GM12878 (cell line): Measurements from ENCODE around the gene SOX30. TPM values are rescaled to one million over a fixed set of nuclear protein-coding genes. Genes with fewer than 3 reads are reported as not detected.

Source experiments
- ATAC-seq: fragments of 200-7000 bp; cut with Tn5 transposase; 3 replicates; pipeline ENCODE4 v1.9.1; 2020; ENCODE audit warnings: mild to moderate bottlenecking, moderate library complexity
- BruUV-seq: library from RNA; stranded (reverse); fragments of 400-500 nt; replicated peaks from 2 replicates; lab custom pipeline; 2021; lab: Mats Ljungman, UMichigan
- CTCF ChIA-PET: fragments of 300-600 bp; sonication (Branson Sonifier 250); formaldehyde crosslinking; extraction: SDS; loops from one replicate; lab custom pipeline; 2021; ENCODE audit warnings: inconsistent platforms; lab: Yijun Ruan, JAX
- POLR2A ChIA-PET: fragments of 350-600 bp; formaldehyde crosslinking; extraction: SDS; loops from one replicate; lab custom pipeline; 2021; ENCODE audit warnings: inconsistent platforms; lab: Charles Lee
- RAD21 ChIA-PET: fragments of 300-600 bp; sonication (Branson Sonifier 250); formaldehyde crosslinking; loops from one replicate; lab custom pipeline; 2023; ENCODE audit warnings: antibody characterized with exemption; ENCODE audit not compliant: unreplicated experiment; lab: Charles Lee
- SMC1A ChIA-PET: fragments of 300-600 bp; sonication (Branson Sonifier 250); formaldehyde crosslinking; loops from one replicate; lab custom pipeline; 2023; ENCODE audit not compliant: unreplicated experiment, uncharacterized antibody; lab: Charles Lee
- DNase-seq: peaks from one replicate; pipeline ENCODE4 v3.0.0-alpha.2; 2011; ENCODE audit warnings: low read depth, low spot score
- FAIRE-seq: peaks from 3 replicates; lab custom pipeline; 2011; peaks lifted over from hg19 to GRCh38; lab: Jason Lieb, UNC
- H2AFZ ChIP-seq: 2 replicates; pipeline ENCODE4 v1.6.0; 2011; ENCODE audit warnings: low read depth, low read length, control low read depth; ENCODE audit not compliant: control insufficient read depth
- H3K27ac ChIP-seq: 2 replicates; pipeline ENCODE4 v1.5.1; 2011; ENCODE audit warnings: control low read depth; ENCODE audit not compliant: control insufficient read depth, insufficient read depth
- H3K27me3 ChIP-seq, 2 experiments: replicated peaks in 1 of 2; 2 replicates each; pipeline versions ENCODE4 v1.6.0 to v1.6.1; 2011; ENCODE audit warnings: low read length in 1 of 2; ENCODE audit not compliant: control insufficient read depth in 2 of 2, insufficient read depth in 2 of 2
- H3K36me3 ChIP-seq, 2 experiments: 2 replicates each; pipeline ENCODE4 v1.5.1; 2011; ENCODE audit warnings: low read length in 1 of 2; ENCODE audit not compliant: control insufficient read depth in 2 of 2, insufficient read depth in 2 of 2
- H3K4me1 ChIP-seq: 2 replicates; pipeline ENCODE4 v1.6.1; 2011; ENCODE audit warnings: mild to moderate bottlenecking, low read length, moderate library complexity, mixed read lengths; ENCODE audit not compliant: control insufficient read depth, insufficient read depth
- H3K4me2 ChIP-seq: 2 replicates; pipeline ENCODE4 v1.6.0; 2011; ENCODE audit warnings: control low read depth; ENCODE audit not compliant: control insufficient read depth, insufficient read depth
- H3K4me3 ChIP-seq: fragments of 200-600 bp; sonication (generic); 2 replicates; pipeline ENCODE4 v1.5.1; 2016
- H3K79me2 ChIP-seq: 2 replicates; pipeline ENCODE4 v1.6.0; 2011; ENCODE audit warnings: low read length; ENCODE audit not compliant: control insufficient read depth, insufficient read depth
- H3K9ac ChIP-seq: 2 replicates; pipeline ENCODE4 v1.8.0; 2011; ENCODE audit warnings: low read length, control low read depth, mixed read lengths; ENCODE audit not compliant: control insufficient read depth, insufficient read depth
- H3K9me3 ChIP-seq: replicated peaks from 3 replicates; pipeline ENCODE4 v1.5.1; 2011; ENCODE audit warnings: mild to moderate bottlenecking, low read length; ENCODE audit not compliant: control insufficient read depth, insufficient read depth
- H4K20me1 ChIP-seq: 2 replicates; pipeline ENCODE4 v1.6.0; 2011; ENCODE audit not compliant: control insufficient read depth, insufficient read depth
- CHD4 ChIP-seq: fragments of 200-600 bp; sonication (generic); IDR thresholded peaks from 2 replicates; pipeline ENCODE4 v1.6.1; 2016; ENCODE audit warnings: mild to moderate bottlenecking
- ESRRA ChIP-seq: IDR thresholded peaks from 2 replicates; pipeline ENCODE4 v1.6.1; 2012; ENCODE audit warnings: mild to moderate bottlenecking, low read length, improper control_type of control experiment
- IKZF1 ChIP-seq: fragments of 450-650 bp; conservative IDR thresholded peaks from 2 replicates; pipeline ENCODE4 v1.6.1; 2017; ENCODE audit warnings: antibody characterized with exemption, mild to moderate bottlenecking
- IRF3 ChIP-seq: fragments of 450-650 bp; IDR thresholded peaks from 2 replicates; pipeline ENCODE4 v1.6.1; 2014; ENCODE audit warnings: mild to moderate bottlenecking
- RELB ChIP-seq: fragments of 450-650 bp; IDR thresholded peaks from 2 replicates; pipeline ENCODE4 v1.6.1; 2017; ENCODE audit warnings: low read depth, mild to moderate bottlenecking, moderate library complexity
- TAF1 ChIP-seq: IDR thresholded peaks from 2 replicates; pipeline ENCODE4 v1.6.1; 2011; ENCODE audit warnings: mild to moderate bottlenecking, low read depth, low read length, borderline replicate concordance
- WGBS: methylation state at CpG from one replicate; pipeline ENCODE4 v1.1.6; 2016; ENCODE audit warnings: low lambda C conversion rate; ENCODE audit not compliant: insufficient replicate concordance, insufficient coverage; ENCODE audit errors: missing lambda C conversion rate; 5-methylcytosine and 5-hydroxymethylcytosine counted together
- in situ Hi-C: fragments of 300-500 bp; cut with MboI; formaldehyde crosslinking; loops from 9 replicates; pipeline ENCODE4 v1.14.3; 2018; ENCODE audit warnings: mixed read lengths
- intact Hi-C: fragments of 100-400 bp; cut with micrococcal nuclease; formaldehyde crosslinking; loops from one replicate; pipeline ENCODE4 v1.14.2; 2022; ENCODE audit not compliant: unreplicated experiment
- polyA plus RNA-seq, 11 experiments: library from polyadenylated mRNA; depleted of rRNA in 4 of 11; unstranded in 6 of 11; stranded (reverse) in 5 of 11; fragments of >200 nt; fragmentation: Nextera tagmentation in 4 of 11; fragmentation: Illumina TruSeq in 1 of 11; extraction: Ambion mirVana in 4 of 11; extraction: Trizol in 1 of 11; gene quantifications; 1 replicate in 1 of 11; 2 replicates in 10 of 11; pipeline versions ENCODE4 v1.2.1 to v1.2.3, GENCODE V29; 2011 to 2016; ENCODE audit warnings: inconsistent platforms in 2 of 11, missing spikeins in 2 of 11, low read depth in 1 of 11
- total RNA-seq, 4 experiments: library from RNA; depleted of rRNA in 3 of 4; stranded (reverse); fragments of >200 nt in 3 of 4; fragmentation: Illumina TruSeq in 1 of 4; extraction: Trizol in 1 of 4; gene quantifications; 2 replicates each; pipeline versions ENCODE4 v1.2.1 to v1.2.3, GENCODE V29; 2013 to 2021
- TF ChIP-seq, protein P1 (sequence below): fragments of 450-650 bp; IDR thresholded peaks from 2 replicates; pipeline ENCODE4 v1.6.1; 2018; ENCODE audit warnings: mild to moderate bottlenecking, low read depth, moderate library complexity; ENCODE audit not compliant: partially characterized antibody
- TF ChIP-seq, protein P2 (sequence below): IDR thresholded peaks from 2 replicates; pipeline ENCODE4 v1.6.1; 2012; ENCODE audit warnings: low read depth, low read length, improper control_type of control experiment

SOX30 gene
- total and polyA plus RNA-seq, 10 of the 15 experiments (the other 5 are each of a cell fraction or from before 2014, with no cell fraction given), result 0.06 to 0.32 (median 0.10) TPM; not detected in 2

DNA sequence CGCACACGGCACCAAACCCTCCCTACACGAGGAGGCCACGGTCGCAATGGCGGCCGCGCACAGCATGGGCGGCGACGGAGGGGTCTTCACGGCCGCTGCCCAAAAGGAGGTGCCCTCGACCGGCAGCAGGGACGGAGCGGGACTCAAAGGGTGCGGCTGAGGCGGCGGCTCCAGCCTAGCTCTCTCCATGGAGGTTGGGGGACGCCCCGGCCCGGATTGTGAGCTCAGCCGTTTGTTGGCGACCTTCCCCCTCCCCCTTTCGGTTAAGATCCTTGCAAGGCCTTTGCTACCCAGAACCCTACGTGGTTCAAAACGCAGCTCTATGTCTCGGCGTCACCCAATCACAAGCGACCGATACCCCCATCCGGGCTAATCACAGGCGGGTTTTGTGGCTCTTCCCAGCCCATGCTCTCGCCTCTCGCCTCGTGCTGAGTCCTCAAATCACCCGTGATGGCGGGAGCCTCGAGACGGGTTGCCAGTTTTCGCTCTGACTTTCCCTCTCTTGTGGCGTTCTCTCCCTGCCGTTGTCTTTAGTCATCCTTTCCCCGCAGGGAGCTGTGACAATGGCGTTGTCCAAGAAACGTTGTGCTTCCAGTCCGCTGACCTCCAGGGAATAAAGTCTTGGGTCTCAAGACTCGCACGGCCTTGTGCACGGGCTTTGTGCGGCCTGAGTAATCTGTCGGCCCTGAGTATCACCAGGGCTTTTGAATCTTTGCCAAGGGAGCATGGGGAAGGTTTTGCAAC lies 38.6 kb upstream of the SOX30 start:
- peak overlapping the region; percentile 29 for H2AFZ ChIP-seq
- WGBS, result 80% methylated on average over 51 of the region's 53 CpGs
- RAD21 ChIA-PET, result interaction anchor here (0.5 to 0.9 kb wide), 2 partner anchors 52 to 484 kb away, joined by 3 read pairs; partner anchors contain the start of gene LSM11
- peaks cover 2% of the 10 kb centered on the region; the same call in 1 of the 3 replicates for H3K9me3 ChIP-seq
- no peak overlapping the region for H3K9ac ChIP-seq
- H3K4me2 ChIP-seq, result no peak overlapping the region
- SMC1A ChIA-PET, result interaction anchor here (0.6 to 0.9 kb wide), 2 partner anchors 11 to 17 kb away, joined by 3 read pairs; no protein-coding TSS in a partner anchor
- no peaks in the 10 kb centered on the region for H3K27me3 ChIP-seq
- H3K27ac ChIP-seq, result no peak overlapping the region
- POLR2A ChIA-PET, result no interaction called here
- DNase-seq, result no peak
- intact Hi-C loops, result no loop called here
- H3K79me2 ChIP-seq, result no peaks in the 10 kb centered on the region
- no peaks in the 10 kb centered on the region for H3K4me1 ChIP-seq
- CTCF ChIA-PET, result interaction anchor here (1.0 to 1.7 kb wide), 7 partner anchors 9 to 53 kb away, joined by 3 to 7 read pairs (median 5); partner anchors contain the start of gene LSM11
- no peak overlapping the region for H3K4me3 ChIP-seq
- FAIRE-seq, result no peak
- no peaks in the 10 kb centered on the region for H4K20me1 ChIP-seq
- no peak for ATAC-seq
- TF ChIP-seq ESRRA (no peak), TAF1 (no peak), IRF3 (no peak), CHD4 (no peak), IKZF1 (0 out of 2 replicates have a peak, but pooled peaks have one; percentile 10), RELB (no peak)
- TF ChIP-seq, protein P1, sequence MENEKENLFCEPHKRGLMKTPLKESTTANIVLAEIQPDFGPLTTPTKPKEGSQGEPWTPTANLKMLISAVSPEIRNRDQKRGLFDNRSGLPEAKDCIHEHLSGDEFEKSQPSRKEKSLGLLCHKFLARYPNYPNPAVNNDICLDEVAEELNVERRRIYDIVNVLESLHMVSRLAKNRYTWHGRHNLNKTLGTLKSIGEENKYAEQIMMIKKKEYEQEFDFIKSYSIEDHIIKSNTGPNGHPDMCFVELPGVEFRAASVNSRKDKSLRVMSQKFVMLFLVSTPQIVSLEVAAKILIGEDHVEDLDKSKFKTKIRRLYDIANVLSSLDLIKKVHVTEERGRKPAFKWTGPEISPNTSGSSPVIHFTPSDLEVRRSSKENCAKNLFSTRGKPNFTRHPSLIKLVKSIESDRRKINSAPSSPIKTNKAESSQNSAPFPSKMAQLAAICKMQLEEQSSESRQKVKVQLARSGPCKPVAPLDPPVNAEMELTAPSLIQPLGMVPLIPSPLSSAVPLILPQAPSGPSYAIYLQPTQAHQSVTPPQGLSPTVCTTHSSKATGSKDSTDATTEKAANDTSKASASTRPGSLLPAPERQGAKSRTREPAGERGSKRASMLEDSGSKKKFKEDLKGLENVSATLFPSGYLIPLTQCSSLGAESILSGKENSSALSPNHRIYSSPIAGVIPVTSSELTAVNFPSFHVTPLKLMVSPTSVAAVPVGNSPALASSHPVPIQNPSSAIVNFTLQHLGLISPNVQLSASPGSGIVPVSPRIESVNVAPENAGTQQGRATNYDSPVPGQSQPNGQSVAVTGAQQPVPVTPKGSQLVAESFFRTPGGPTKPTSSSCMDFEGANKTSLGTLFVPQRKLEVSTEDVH, result no peak
- TF ChIP-seq, protein P2, sequence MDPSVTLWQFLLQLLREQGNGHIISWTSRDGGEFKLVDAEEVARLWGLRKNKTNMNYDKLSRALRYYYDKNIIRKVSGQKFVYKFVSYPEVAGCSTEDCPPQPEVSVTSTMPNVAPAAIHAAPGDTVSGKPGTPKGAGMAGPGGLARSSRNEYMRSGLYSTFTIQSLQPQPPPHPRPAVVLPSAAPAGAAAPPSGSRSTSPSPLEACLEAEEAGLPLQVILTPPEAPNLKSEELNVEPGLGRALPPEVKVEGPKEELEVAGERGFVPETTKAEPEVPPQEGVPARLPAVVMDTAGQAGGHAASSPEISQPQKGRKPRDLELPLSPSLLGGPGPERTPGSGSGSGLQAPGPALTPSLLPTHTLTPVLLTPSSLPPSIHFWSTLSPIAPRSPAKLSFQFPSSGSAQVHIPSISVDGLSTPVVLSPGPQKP, result no peak
- TF ChIP-seq, all 136 proteins: peak for 1
- no peaks in the 10 kb centered on the region for H3K36me3 ChIP-seq
- in situ Hi-C loops, result no loop called here
- BruUV-seq, result no TSS peak
